SK-N-SH (cell line): ENCODE data around the gene ZNF346. TPM values are rescaled to one million over a fixed set of nuclear protein-coding genes. Genes with fewer than 3 reads are reported as not detected.
"Not testable (repeated sequence)": the region's sequence is repeated elsewhere in the genome, so short reads cannot be mapped to it uniquely, and the experiment has no call there.

Source experiments
- CTCF ChIA-PET: fragments of 300-600, 350-600 bp; formaldehyde crosslinking; extraction: SDS; loops from one replicate; lab custom pipeline; 2021; lab: Yijun Ruan, JAX
- POLR2A ChIA-PET: fragments of 350-600 bp; sonication (Branson Sonifier 250); formaldehyde crosslinking; extraction: SDS; loops from one replicate; lab custom pipeline; 2020; ENCODE audit warnings: antibody characterized with exemption, inconsistent platforms; lab: Yijun Ruan, JAX
- DNase-seq: peaks from one replicate; pipeline ENCODE4 v3.0.0; 2012
- H2AFZ ChIP-seq: fragments of 200-600 bp; sonication (generic); 2 replicates; pipeline ENCODE4 v1.8.1; 2016; ENCODE audit warnings: antibody characterized with exemption, mild to moderate bottlenecking, low read depth
- H3F3A ChIP-seq: fragments of 200-600 bp; sonication (generic); replicated peaks from 2 replicates; pipeline ENCODE3; 2016; ENCODE audit warnings: antibody characterized with exemption, mild to moderate bottlenecking; ENCODE audit not compliant: insufficient read depth
- H3K27ac ChIP-seq, 2 experiments: fragments of 200-500 bp in 1 of 2; fragments of 200-600 bp in 1 of 2; sonication (Bioruptor generic) in 1 of 2; sonication (generic), shearing (Covaris generic) in 1 of 2; 2 replicates each; pipeline versions ENCODE4 v1.5.1 to v1.6.1; 2014 to 2016; ENCODE audit warnings: low read depth in 2 of 2, inconsistent platforms in 1 of 2, low read length in 1 of 2, mild to moderate bottlenecking in 1 of 2, mixed read lengths in 1 of 2
- H3K27me3 ChIP-seq: fragments of 200-600 bp; sonication (generic), shearing (Covaris generic); 2 replicates; pipeline ENCODE4 v1.6.1; 2016; ENCODE audit warnings: mixed run types; ENCODE audit not compliant: insufficient read depth
- H3K36me3 ChIP-seq, 2 experiments: fragments of 200-500 bp in 1 of 2; fragments of 200-600 bp in 1 of 2; sonication (Bioruptor generic) in 1 of 2; sonication (generic) in 1 of 2; replicated peaks in 1 of 2; 2 replicates each; pipeline versions ENCODE3 to v1.5.1; 2014 to 2016; ENCODE audit warnings: low read length in 1 of 2, mild to moderate bottlenecking in 1 of 2; ENCODE audit not compliant: insufficient read depth in 2 of 2, control insufficient read depth in 1 of 2
- H3K4me1 ChIP-seq, 2 experiments: fragments of 200-500 bp in 1 of 2; fragments of 200-600 bp in 1 of 2; sonication (Bioruptor generic) in 1 of 2; sonication (generic), shearing (Covaris generic) in 1 of 2; 2 replicates each; pipeline versions ENCODE4 v1.5.1 to v1.6.1; 2014 to 2016; ENCODE audit warnings: low read depth in 1 of 2, low read length in 1 of 2, mixed run types in 1 of 2; ENCODE audit not compliant: insufficient read depth in 2 of 2, control insufficient read depth in 1 of 2
- H3K4me2 ChIP-seq: fragments of 200-600 bp; sonication (generic), shearing (Covaris generic); 2 replicates; pipeline ENCODE4 v1.6.1; 2017; ENCODE audit warnings: mixed run types
- H3K4me3 ChIP-seq, 2 experiments: fragments of 200-500 bp in 1 of 2; fragments of 200-600 bp in 1 of 2; sonication (Bioruptor generic) in 1 of 2; sonication (generic), shearing (Covaris generic) in 1 of 2; 2 replicates each; pipeline versions ENCODE4 v1.5.1 to v1.8.1; 2014 to 2016; ENCODE audit warnings: low read depth in 2 of 2, inconsistent platforms in 1 of 2, low read length in 1 of 2, mild to moderate bottlenecking in 1 of 2, mixed read lengths in 1 of 2, moderate library complexity in 1 of 2
- H3K79me2 ChIP-seq: fragments of 200-600 bp; sonication (generic); 2 replicates; pipeline ENCODE4 v1.8.1; 2017; ENCODE audit warnings: mild to moderate bottlenecking; ENCODE audit not compliant: insufficient read depth
- H3K9ac ChIP-seq: fragments of 200-600 bp; sonication (generic); 2 replicates; pipeline ENCODE4 v1.6.1; 2017; ENCODE audit warnings: mixed run types
- H3K9me2 ChIP-seq: fragments of 200-600 bp; sonication (generic); 2 replicates; pipeline ENCODE4 v1.6.1; 2017; ENCODE audit warnings: mixed run types
- H3K9me3 ChIP-seq: fragments of 200-600 bp; sonication (generic); 2 replicates; pipeline ENCODE4 v1.6.1; 2017; ENCODE audit warnings: mixed run types, mild to moderate bottlenecking, moderate library complexity
- H4K20me1 ChIP-seq: fragments of 200-600 bp; sonication (generic); 2 replicates; pipeline ENCODE4 v1.6.1; 2017; ENCODE audit warnings: mild to moderate bottlenecking, mixed run types; ENCODE audit not compliant: insufficient read depth
- EZH2phosphoT487 ChIP-seq: fragments of 200-600 bp; sonication (generic); IDR thresholded peaks from 2 replicates; pipeline ENCODE4 v1.6.1; 2017; ENCODE audit warnings: low read depth, mixed run types, mild to moderate bottlenecking, antibody characterized with exemption, moderate library complexity, borderline replicate concordance
- MEF2A ChIP-seq: IDR thresholded peaks from 2 replicates; pipeline ENCODE4 v1.4.0; 2012; ENCODE audit warnings: low read depth, borderline replicate concordance
- TCF12 ChIP-seq: IDR thresholded peaks from 2 replicates; pipeline ENCODE4 v1.4.0; 2012
- ZBTB33 ChIP-seq: IDR thresholded peaks from 2 replicates; pipeline ENCODE4 v1.4.0; 2012; ENCODE audit warnings: low read depth, borderline replicate concordance
- WGBS: methylation state at CpG from one replicate; pipeline ENCODE4 v1.1.6; 2017; ENCODE audit warnings: low lambda C conversion rate; 5-methylcytosine and 5-hydroxymethylcytosine counted together
- polyA plus RNA-seq, 3 experiments: library from polyadenylated mRNA; depleted of rRNA; stranded (reverse); fragments of >200 nt; gene quantifications; 2 replicates each; pipeline ENCODE4 v1.2.3, GENCODE V29; 2012

Gene ZNF346
- polyA plus RNA-seq, 1 of the 3 experiments (the other 2 are of a cell fraction): 15.1 TPM

DNA sequence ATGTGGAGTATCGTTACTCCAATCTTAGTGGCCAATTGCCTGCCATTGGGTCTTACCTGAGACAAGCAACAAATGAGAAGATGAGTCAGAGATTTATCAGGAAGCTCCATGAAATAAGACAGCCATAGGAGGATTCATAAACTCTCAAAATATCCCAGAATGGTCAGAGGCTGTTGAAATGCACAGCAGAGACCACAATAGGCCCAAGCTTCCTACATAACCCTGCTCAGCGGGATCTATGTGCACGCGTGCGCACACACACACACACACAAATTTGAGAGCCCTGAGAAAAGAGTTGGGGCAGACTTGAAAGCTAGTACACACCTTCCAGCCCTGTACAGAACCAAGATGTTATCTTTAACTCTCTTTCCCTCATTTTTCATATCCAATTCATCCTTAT is 25.7 kb upstream of the ZNF346 start:
- Histone ChIP-seq H3K79me2 (peaks cover 100% of the 10 kb centered on the region), H3K27ac (no peak overlapping the region)
- POLR2A ChIA-PET: no interaction called here

GRCh38 chr5:176998828-176999227 is 23.7 kb upstream of the ZNF346 start:
- 94% methylated on average over 5 of the region's 5 CpGs for WGBS
- no peak overlapping the region for H3K4me3 ChIP-seq
- TF ChIP-seq TCF12 (no peak), MEF2A (no peak), ZBTB33 (no peak)
- no peaks in the 10 kb centered on the region for H3K9me3 ChIP-seq
- H3K4me2 ChIP-seq: no peak overlapping the region
- H3K36me3 ChIP-seq: peaks cover 0 to 10% of the 10 kb centered on the region in 2 experiments
- peaks cover 17% of the 10 kb centered on the region for H3F3A ChIP-seq
- peaks cover 92% of the 10 kb centered on the region for H4K20me1 ChIP-seq
- H3K79me2 ChIP-seq: peaks cover 100% of the 10 kb centered on the region
- no peaks in the 10 kb centered on the region for H3K9me2 ChIP-seq
- no peak for DNase-seq
- ChIA-PET POLR2A (no interaction called here), CTCF (no interaction called here)
- H3K27ac ChIP-seq: no peak overlapping the region
- no peaks in the 10 kb centered on the region for H3K27me3 ChIP-seq
- H3K4me1 ChIP-seq: peaks cover 2 to 5% of the 10 kb centered on the region in 2 experiments; a peak in 1 of 4 replicates
- H3K9ac ChIP-seq: no peak overlapping the region
- no peak overlapping the region for H2AFZ ChIP-seq

More for the DNA sequence above, 25.7 kb upstream of the ZNF346 start:
- Histone ChIP-seq H3K9ac (no peak overlapping the region), H3K4me3 (no peak overlapping the region), H3K4me1 (0 out of 4 replicates have a peak, but pooled peaks cover 0 to 5% of the 10 kb centered on the region in 2 experiments), H3K27me3 (no peaks in the 10 kb centered on the region), H3F3A (peaks cover 17% of the 10 kb centered on the region), H2AFZ (no peak overlapping the region), H3K36me3 (peaks cover 0 to 10% of the 10 kb centered on the region in 2 experiments), H3K9me3 (no peaks in the 10 kb centered on the region), H4K20me1 (peaks cover 99% of the 10 kb centered on the region), H3K4me2 (no peak overlapping the region), H3K9me2 (no peaks in the 10 kb centered on the region)
- no peak for DNase-seq
- TF ChIP-seq EZH2phosphoT487: no peak
- WGBS: 96% methylated on average over 5 of the region's 5 CpGs
- CTCF ChIA-PET: interaction anchor here (1.1 to 1.4 kb wide), 3 partner anchors 10 to 339 kb away, joined by 3 read pairs; partner anchors contain the start of gene UIMC1

DNA sequence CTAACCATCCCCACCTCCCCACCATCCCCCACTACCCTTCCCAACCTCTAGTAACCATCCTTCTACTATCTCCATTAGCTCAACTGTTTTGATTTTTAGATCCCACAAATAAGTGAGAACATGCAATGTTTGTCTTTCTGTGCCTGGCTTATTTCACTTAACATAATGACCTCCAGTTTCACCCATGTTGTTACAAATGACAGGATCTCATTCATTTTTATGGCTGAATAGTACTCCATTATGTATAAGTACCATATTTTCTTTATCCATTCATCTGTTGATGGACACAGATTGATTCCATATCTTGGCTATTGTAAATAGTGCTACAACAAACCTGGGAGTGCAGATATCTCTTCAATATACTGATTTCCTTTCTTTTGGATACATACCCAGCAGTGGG is 23.0 kb upstream of the ZNF346 start:
- H3K4me1 ChIP-seq, H2AFZ ChIP-seq, H3K9me2 ChIP-seq, H3K27ac ChIP-seq, H3K4me2 ChIP-seq, H3K9me3 ChIP-seq, H3K9ac ChIP-seq, H3K4me3 ChIP-seq, DNase-seq, CTCF ChIA-PET, H3K27me3 ChIP-seq: not testable (repeated sequence)
- H4K20me1 ChIP-seq: peaks cover 92% of the 10 kb centered on the region
- POLR2A ChIA-PET: interaction anchor here (0.9 kb wide), 1 partner anchor 14 kb away, joined by 3 read pairs; no protein-coding TSS in a partner anchor
- peaks cover 0 to 10% of the 10 kb centered on the region in 2 experiments for H3K36me3 ChIP-seq
- H3F3A ChIP-seq: peaks cover 17% of the 10 kb centered on the region
- H3K79me2 ChIP-seq: peaks cover 100% of the 10 kb centered on the region
